GM21576 (cell line): ENCODE measurements around the gene CCDC51.

Source experiments
- ATAC-seq: cut with Tn5 transposase; IDR thresholded peaks from one replicate; pipeline ENCODE4 v1.9.1; 2021; ENCODE audit warnings: mild to moderate bottlenecking, moderate library complexity; ENCODE audit not compliant: unreplicated experiment

CCDC51 gene

GRCh38 chr3:48394391-48394790 lies 45.5 kb downstream of the CCDC51 start:
- no peak for ATAC-seq

DNA sequence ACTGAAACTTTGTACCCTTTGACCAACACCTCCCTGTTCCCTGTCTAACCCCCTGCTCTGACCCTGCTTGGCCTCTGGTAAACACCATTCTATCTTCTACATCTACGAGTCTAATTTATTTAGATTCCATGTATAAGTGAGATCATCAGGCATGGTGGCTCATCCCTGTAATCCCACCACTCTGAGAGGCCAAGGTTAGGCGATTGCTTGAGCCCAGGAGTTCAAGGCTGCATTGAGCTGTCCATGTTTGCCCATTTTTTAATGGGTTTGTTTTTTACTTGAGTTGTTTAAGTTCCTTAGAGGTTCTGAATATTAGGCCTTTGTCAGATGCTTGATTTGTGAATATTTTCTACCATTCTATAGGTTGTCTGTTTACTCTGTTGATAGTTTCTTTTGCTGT lies 51.0 kb downstream of the CCDC51 start:
- no peak for ATAC-seq

DNA sequence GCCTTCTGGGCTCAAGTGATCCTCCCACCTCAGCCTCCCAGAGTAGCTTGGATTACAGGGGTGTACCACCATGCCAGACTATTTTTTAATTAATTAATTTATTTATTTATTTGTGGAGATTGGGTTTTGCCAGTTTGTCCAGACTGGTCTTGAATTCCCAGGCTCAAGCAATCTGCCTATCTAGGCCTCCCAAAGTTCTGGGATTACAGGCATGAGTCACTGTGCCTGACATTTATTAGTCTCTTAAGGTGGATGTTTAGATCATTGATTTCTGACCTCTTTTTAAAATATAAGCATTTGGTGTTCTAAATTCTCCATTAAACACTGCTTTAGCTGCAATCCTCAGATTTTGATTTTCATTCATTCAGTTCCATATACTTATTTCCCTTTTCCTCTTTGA lies 52.3 kb downstream of the CCDC51 start:
- no peak for ATAC-seq
